Suprapubic skin (tissue), 3 donors: ENCODE data around the gene NSD1.

Experiments used
- POLR2A ChIP-seq, 2 donors: fragments of 450-650 bp; IDR thresholded peaks; one replicate each; pipeline ENCODE4 v1.6.1; 2017; ENCODE audit warnings: antibody characterized with exemption in 2 of 2, mild to moderate bottlenecking in 2 of 2, moderate library complexity in 2 of 2
- TF ChIP-seq, protein P1 (sequence below), 2 donors: fragments of 200-600 bp in 1 of 2; fragments of 450-650 bp in 1 of 2; sonication (generic) in 1 of 2; IDR thresholded peaks; one replicate each; pipeline ENCODE4 v1.5.1; 2016 to 2019; ENCODE audit warnings: antibody characterized with exemption in 2 of 2, mild to moderate bottlenecking in 1 of 2, moderate library complexity in 1 of 2

DNA sequence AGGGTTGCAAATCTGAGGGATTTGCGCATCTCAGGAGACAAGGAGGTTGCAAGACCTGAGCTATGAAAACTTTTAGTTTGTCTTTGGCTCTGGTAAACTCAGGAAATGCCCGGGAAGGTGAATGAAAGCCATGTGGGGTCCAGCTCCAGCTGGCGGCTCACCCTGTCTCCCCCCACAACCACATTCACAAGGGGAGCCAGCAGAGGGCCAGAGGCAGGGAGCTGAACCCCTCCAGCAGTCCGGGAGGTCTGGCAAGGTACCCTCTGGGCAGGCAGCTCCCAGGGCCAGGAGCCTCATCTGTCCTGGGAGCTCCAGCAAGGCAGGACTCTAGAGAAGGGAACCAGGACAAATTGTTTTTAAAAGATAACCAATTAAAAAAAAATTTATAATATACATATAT is 49.4 kb upstream of the NSD1 start:
- TF ChIP-seq, protein P1, sequence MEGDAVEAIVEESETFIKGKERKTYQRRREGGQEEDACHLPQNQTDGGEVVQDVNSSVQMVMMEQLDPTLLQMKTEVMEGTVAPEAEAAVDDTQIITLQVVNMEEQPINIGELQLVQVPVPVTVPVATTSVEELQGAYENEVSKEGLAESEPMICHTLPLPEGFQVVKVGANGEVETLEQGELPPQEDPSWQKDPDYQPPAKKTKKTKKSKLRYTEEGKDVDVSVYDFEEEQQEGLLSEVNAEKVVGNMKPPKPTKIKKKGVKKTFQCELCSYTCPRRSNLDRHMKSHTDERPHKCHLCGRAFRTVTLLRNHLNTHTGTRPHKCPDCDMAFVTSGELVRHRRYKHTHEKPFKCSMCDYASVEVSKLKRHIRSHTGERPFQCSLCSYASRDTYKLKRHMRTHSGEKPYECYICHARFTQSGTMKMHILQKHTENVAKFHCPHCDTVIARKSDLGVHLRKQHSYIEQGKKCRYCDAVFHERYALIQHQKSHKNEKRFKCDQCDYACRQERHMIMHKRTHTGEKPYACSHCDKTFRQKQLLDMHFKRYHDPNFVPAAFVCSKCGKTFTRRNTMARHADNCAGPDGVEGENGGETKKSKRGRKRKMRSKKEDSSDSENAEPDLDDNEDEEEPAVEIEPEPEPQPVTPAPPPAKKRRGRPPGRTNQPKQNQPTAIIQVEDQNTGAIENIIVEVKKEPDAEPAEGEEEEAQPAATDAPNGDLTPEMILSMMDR (IDR thresholded peaks at IDR 0.05) = no peak
- no peak for TF ChIP-seq POLR2A (IDR thresholded peaks at IDR 0.05)
